Lower leg skin (tissue), 4 donors: ENCODE measurements around the gene LTC4S. TPM values are rescaled to one million over a fixed set of nuclear protein-coding genes. Genes with fewer than 3 reads are reported as not detected.
"Not testable (repeated sequence)": the region's sequence is repeated elsewhere in the genome, so short reads cannot be mapped to it uniquely, and the experiment has no call there.

Experiments used
- DNase-seq, 2 donors: peaks; one replicate each; pipeline ENCODE4 v3.0.0-alpha.2; 2019; ENCODE audit warnings: low spot score in 2 of 2
- H3K4me3 ChIP-seq: fragments of 200-600 bp; sonication (generic); 2 replicates; pipeline ENCODE4 v1.5.1; 2017; ENCODE audit warnings: mild to moderate bottlenecking, low read depth; ENCODE audit not compliant: poor library complexity, severe bottlenecking
- CTCF ChIP-seq, 3 donors: fragments of 450-650 bp; IDR thresholded peaks; one replicate each; pipeline ENCODE4 v1.5.1; 2016; ENCODE audit warnings: antibody characterized with exemption in 3 of 3, mild to moderate bottlenecking in 3 of 3, moderate library complexity in 2 of 3
- POLR2A ChIP-seq, 2 donors: fragments of 450-650 bp; IDR thresholded peaks; one replicate each; pipeline ENCODE4 v1.6.1; 2016 to 2017; ENCODE audit warnings: antibody characterized with exemption in 2 of 2, mild to moderate bottlenecking in 1 of 2, moderate library complexity in 1 of 2
- WGBS, 2 donors: methylation state at CpG; one replicate each; pipeline ENCODE4 v1.1.5; 2018; 5-methylcytosine and 5-hydroxymethylcytosine counted together
- intact Hi-C: fragments of 100-400 bp; cut with DNase I; formaldehyde crosslinking; loops from one replicate; pipeline ENCODE4 v1.15.0; 2023; ENCODE audit warnings: low total_unique reads
- total RNA-seq, 4 donors: library from RNA; depleted of rRNA; stranded (reverse); fragments of >200 nt; gene quantifications; one replicate each; pipeline ENCODE4 v1.1.0, GENCODE V29; 2016

Gene LTC4S
- total RNA-seq: 10 to 100 TPM in 2 of 4 donors, 1 to 10 TPM in 2; 3.5 to 14.8 (median 9.6) TPM

- DNase-seq: peak; percentile 79 to 96
- H3K4me3 ChIP-seq: no peak within 1 kb of the TSS
- TF ChIP-seq CTCF (IDR thresholded peaks at IDR 0.05) (no peak), POLR2A (IDR thresholded peaks at IDR 0.05) (no peak)
- intact Hi-C loops: no loop called here
- WGBS, 2 donors: 7 to 9% methylated on average over 17 to 19 of the region's 19 CpGs
Measured at GRCh38 chr5:179793468-179794139, at the start of gene LTC4S. Gene LTC4S, plus strand, starts transcription at chr5:179793986. Its CDS starts 95 bp downstream, at chr5:179794081.

DNA sequence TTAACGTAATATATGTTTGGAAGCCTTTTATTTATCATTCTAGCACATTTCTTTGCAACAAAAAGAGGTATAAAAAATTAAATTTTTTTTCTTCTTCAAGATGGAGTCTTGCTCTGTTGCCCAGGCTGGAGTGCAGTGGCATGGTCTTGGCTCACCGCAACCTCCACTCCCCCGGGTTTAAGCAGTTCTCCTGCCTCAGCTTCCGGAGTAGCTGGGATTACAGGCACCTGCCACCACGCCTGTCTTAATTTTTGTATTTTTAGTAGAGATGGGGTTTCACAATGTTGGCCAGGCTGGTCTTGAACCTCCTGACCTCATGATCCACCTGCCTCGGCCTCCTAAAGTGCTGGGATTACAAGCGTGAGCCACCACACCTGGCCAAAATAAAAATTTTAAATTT lies 49.7 kb upstream of the LTC4S start:
- 92 to 93% methylated on average over 7 of the region's 7 CpGs for WGBS, 2 donors
- H3K4me3 ChIP-seq, DNase-seq, intact Hi-C loops: not testable (repeated sequence)

DNA sequence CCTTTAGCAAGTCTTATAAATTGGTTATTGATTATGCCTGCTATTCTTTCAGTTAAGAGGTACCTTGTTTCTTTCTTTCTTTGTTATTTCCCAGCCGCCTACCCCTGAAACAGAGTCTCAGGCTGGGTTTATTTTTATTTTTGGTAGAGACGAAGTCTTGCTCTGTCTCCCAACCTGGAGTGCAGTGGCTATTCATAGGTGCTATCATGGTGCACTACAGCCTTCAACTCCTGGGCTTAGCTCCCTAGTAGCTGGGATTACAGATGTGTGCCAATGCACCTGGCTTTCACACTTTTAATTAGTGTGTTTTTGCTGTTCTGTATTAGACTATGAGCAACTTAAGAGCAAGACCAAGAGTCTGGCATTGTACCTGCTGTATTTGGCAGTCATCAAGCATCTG lies 46.9 kb upstream of the LTC4S start:
- H3K4me3 ChIP-seq: no peak overlapping the region
- no peak for DNase-seq
- intact Hi-C loops: no loop called here
- TF ChIP-seq POLR2A (IDR thresholded peaks at IDR 0.05) (no peak), CTCF (IDR thresholded peaks at IDR 0.05) (no peak)
- WGBS, 2 donors: 94 to 95% methylated on average over 2 of the region's 2 CpGs

DNA sequence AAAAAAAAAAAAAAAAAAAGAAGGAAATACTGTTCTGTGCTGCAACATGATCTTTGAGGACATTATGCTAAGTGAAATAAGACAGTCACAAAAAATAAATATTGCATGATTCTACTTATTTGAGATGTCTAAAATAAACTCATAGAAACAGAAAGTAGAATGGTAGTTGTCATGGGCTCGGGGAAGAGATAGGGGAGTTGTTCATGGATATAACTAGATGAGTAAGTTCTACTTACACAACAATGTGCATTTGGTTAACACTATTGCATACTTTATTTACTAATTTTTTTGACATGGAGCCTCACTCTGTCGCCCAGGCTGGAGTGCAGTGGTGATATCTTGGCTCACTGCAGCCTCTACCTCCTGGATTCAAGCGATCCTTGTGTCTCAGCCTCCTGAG lies 46.0 kb upstream of the LTC4S start:
- intact Hi-C loops: no loop called here
- DNase-seq: no peak
- 90 to 91% methylated on average over 3 of the region's 3 CpGs for WGBS, 2 donors
- H3K4me3 ChIP-seq: no peak overlapping the region
- no peak for TF ChIP-seq CTCF (IDR thresholded peaks at IDR 0.05)
- TF ChIP-seq POLR2A (IDR thresholded peaks at IDR 0.05): no peak

GRCh38 chr5:179749857-179750508 lies 43.8 kb upstream of the LTC4S start:
- 81 to 91% methylated on average over 8 of the region's 8 CpGs for WGBS, 2 donors
- intact Hi-C loops: no loop called here
- TF ChIP-seq POLR2A (IDR thresholded peaks at IDR 0.05) (no peak), CTCF (IDR thresholded peaks at IDR 0.05) (no peak)
- H3K4me3 ChIP-seq: no peak overlapping the region
- no peak for DNase-seq

DNA sequence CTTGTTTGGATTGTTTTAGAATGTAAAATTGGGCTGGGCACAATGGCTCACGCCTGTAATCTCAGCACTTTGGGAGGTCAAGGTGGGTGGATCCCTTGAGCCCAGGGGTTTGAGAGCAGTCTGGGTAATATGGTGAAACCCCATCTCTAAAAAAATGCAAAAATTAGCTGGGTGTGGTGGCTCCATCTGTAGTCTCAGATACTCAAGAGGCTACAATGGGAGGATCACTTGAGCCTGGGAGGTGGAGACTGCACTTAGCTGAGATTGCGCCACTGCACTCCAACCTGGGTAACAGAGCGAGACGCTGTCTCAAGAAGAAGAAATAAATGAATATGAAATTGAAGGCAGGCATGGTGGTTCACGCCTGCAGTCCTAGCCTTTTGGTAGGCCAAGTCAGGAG lies 39.8 kb upstream of the LTC4S start:
- peak in 1 of 2 donors; percentile 17 for DNase-seq
- H3K4me3 ChIP-seq: no peak overlapping the region
- intact Hi-C loops: no loop called here
- no peak for TF ChIP-seq CTCF (IDR thresholded peaks at IDR 0.05)
- no peak for TF ChIP-seq POLR2A (IDR thresholded peaks at IDR 0.05)
- 88 to 90% methylated on average over 5 of the region's 5 CpGs for WGBS, 2 donors
